GM10248 (cell line): Measurements from ENCODE around the gene OVCA2.

Source experiments
- CTCF ChIA-PET: fragments of 300-600 bp; sonication (Branson Sonifier 250); formaldehyde crosslinking; extraction: SDS; loops from one replicate; lab custom pipeline; 2021; ENCODE audit warnings: antibody characterized with exemption; lab: Yijun Ruan, JAX
- POLR2A ChIA-PET: fragments of 350-650 bp; sonication (Branson Sonifier 250); formaldehyde crosslinking; extraction: SDS; loops from one replicate; lab custom pipeline; 2020; ENCODE audit warnings: antibody characterized with exemption; lab: Yijun Ruan, JAX
- DNase-seq: peaks from one replicate; pipeline ENCODE4 v3.0.0; 2012; ENCODE audit errors: extremely low spot score
- TF ChIP-seq, protein P1 (sequence below): IDR thresholded peaks from 2 replicates; pipeline ENCODE4 v1.5.1; 2012; ENCODE audit warnings: mild to moderate bottlenecking, low read depth; ENCODE audit errors: extremely low read depth, missing control alignments, control extremely low read depth

OVCA2 gene

DNA sequence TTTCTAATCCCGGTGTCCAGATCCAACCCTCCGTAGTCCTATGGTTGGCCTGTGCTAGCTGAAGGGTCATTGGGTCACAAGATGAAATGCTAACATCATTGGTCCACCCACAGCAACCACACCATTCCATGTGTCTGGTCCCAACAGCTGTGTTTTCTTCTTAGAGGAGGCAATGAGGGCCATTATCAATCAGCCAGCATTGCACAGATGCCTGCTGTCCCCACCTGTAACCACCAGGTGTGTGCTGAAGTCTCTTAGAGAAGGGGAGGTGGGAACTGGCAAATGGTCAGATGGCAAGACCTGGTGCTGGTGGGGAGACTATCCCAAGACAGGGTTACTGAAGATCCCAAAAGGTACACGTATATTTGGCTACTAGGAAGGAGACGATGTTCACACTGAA lies 50.4 kb downstream of the OVCA2 start:
- DNase-seq, result no peak
- ChIA-PET CTCF (interaction anchor here (0.7 to 12.7 kb wide), 3 partner anchors 10 to 35 kb away, joined by 4 to 188 read pairs (median 7); partner anchors contain the start of gene HIC1), POLR2A (interaction anchor here (0.6 to 0.7 kb wide), 2 partner anchors 17 to 20 kb away, joined by 3 read pairs; no protein-coding TSS in a partner anchor)
- TF ChIP-seq, protein P1, sequence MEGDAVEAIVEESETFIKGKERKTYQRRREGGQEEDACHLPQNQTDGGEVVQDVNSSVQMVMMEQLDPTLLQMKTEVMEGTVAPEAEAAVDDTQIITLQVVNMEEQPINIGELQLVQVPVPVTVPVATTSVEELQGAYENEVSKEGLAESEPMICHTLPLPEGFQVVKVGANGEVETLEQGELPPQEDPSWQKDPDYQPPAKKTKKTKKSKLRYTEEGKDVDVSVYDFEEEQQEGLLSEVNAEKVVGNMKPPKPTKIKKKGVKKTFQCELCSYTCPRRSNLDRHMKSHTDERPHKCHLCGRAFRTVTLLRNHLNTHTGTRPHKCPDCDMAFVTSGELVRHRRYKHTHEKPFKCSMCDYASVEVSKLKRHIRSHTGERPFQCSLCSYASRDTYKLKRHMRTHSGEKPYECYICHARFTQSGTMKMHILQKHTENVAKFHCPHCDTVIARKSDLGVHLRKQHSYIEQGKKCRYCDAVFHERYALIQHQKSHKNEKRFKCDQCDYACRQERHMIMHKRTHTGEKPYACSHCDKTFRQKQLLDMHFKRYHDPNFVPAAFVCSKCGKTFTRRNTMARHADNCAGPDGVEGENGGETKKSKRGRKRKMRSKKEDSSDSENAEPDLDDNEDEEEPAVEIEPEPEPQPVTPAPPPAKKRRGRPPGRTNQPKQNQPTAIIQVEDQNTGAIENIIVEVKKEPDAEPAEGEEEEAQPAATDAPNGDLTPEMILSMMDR, result no peak
